Measurements from ENCODE around the gene FILIP1L. TPM values are rescaled to one million over a fixed set of nuclear protein-coding genes. Genes with fewer than 3 reads are reported as not detected.
A peak's percentile ranks its signal among the peaks of the same experiment; 100 is the strongest.

The FILIP1L gene
- total RNA-seq, 4 donors from 2014 or later: 4.4 to 17.7 (median 13.2) TPM

DNA sequence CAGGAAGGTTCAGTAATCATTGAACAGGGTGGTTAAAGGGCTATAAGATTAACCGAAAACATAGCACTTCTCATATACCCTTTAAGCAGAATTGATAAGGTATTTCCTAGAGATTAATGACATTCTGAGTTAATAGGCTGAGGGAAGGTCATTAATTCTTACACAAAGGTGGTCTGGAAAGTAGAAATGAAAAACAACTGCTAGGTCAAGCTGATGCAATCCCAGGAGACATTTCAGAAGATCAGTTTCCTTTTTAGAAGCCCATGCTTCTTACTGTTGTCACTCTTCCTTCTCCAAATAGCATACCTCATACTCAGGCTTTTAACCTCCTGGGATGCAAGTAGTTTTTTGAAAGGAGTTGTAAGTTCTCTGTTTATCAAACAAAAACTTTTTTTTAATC lies 8.8 kb downstream of the FILIP1L start:
- H3K27me3 ChIP-seq: no peaks in the 10 kb centered on the region
- DNase-seq: no peak
- no peak overlapping the region for H3K4me3 ChIP-seq (replicated peaks in 1 of 3)
- peak overlapping the region in 2 of 3 donors; percentile 86 to 87 for H3K27ac ChIP-seq
- H3K9me3 ChIP-seq: no peaks in the 10 kb centered on the region
- intact Hi-C loops (cut with DNase I): no loop called here
- WGBS, 2 donors: 95 to 100% methylated on average over 1 of the region's 1 CpG
- no peaks in the 10 kb centered on the region for H3K36me3 ChIP-seq
- TF ChIP-seq POLR2A (IDR thresholded peaks at IDR 0.05): no peak
- TF ChIP-seq, protein P1, sequence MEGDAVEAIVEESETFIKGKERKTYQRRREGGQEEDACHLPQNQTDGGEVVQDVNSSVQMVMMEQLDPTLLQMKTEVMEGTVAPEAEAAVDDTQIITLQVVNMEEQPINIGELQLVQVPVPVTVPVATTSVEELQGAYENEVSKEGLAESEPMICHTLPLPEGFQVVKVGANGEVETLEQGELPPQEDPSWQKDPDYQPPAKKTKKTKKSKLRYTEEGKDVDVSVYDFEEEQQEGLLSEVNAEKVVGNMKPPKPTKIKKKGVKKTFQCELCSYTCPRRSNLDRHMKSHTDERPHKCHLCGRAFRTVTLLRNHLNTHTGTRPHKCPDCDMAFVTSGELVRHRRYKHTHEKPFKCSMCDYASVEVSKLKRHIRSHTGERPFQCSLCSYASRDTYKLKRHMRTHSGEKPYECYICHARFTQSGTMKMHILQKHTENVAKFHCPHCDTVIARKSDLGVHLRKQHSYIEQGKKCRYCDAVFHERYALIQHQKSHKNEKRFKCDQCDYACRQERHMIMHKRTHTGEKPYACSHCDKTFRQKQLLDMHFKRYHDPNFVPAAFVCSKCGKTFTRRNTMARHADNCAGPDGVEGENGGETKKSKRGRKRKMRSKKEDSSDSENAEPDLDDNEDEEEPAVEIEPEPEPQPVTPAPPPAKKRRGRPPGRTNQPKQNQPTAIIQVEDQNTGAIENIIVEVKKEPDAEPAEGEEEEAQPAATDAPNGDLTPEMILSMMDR (IDR thresholded peaks at IDR 0.05): no peak
- peaks cover 47 to 53% of the 10 kb centered on the region in 2 donors for H3K4me1 ChIP-seq

DNA sequence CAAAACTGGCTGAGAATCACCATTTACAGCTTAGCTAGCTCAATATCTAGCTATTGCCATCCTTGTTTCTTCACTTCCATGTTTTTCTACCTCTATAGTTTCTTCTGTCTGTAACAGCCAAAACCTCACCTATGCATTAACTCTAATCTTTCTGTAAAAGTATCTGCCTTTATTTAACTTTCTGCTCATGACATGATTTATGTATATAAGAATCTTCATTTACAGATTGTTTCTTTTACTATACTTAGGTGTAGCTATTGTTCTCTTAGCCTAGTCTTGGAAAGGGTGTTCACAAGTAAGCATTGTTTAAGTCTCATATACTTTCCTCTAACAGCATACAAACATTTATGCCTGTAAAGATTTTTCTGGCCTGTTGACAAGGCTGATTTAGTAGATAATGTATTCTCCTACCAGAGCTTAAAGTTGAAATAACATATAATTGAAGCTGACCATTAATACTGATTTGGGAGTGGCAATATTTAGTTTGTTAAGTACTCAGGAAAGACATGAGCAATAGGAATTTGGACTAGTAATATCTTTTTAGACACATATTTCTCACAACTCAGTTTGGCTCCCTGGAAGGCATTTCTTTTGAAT lies 9.4 kb downstream of the FILIP1L start:
- intact Hi-C loops (cut with DNase I): no loop called here

DNA sequence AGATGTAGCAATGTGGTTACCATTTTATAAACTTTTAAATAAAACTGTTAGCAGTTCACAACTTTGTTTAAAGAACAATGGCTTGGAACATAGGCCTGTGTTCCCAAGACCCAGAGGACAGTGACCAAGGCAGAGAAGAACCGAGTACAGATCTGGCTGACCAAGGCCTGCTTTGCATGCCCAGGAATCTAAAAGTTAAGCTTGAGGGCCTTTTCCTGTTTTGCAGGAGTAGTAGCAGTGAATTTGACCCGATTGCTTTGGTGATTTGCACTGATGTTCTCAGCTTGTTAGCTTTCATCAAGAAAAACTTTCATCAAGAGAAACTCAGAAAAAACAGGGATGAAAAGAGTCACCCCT lies 9.9 kb downstream of the FILIP1L start:
- Histone ChIP-seq H3K27ac (peak overlapping the region; percentile 84 to 87 (median 86)), H3K36me3 (no peaks in the 10 kb centered on the region), H3K9me3 (no peaks in the 10 kb centered on the region), H3K4me3 (replicated peaks in 1 of 3) (no peak overlapping the region), H3K27me3 (no peaks in the 10 kb centered on the region), H3K4me1 (peaks cover 55 to 64% of the 10 kb centered on the region in 2 donors)
- WGBS, 2 donors: 63 to 88% methylated on average over 2 of the region's 2 CpGs
- intact Hi-C loops (cut with DNase I): no loop called here
- TF ChIP-seq, protein P1 (IDR thresholded peaks at IDR 0.05): no peak
- TF ChIP-seq POLR2A (IDR thresholded peaks at IDR 0.05): no peak
- DNase-seq: no peak

More for the DNA sequence above, 9.4 kb downstream of the FILIP1L start:
- no peak for DNase-seq
- Histone ChIP-seq H3K27me3 (no peaks in the 10 kb centered on the region), H3K4me1 (peaks cover 50 to 59% of the 10 kb centered on the region in 2 donors), H3K4me3 (replicated peaks in 1 of 3) (no peak overlapping the region), H3K36me3 (no peaks in the 10 kb centered on the region), H3K27ac (peak overlapping the region; percentile 84 to 87 (median 86)), H3K9me3 (no peaks in the 10 kb centered on the region)
- TF ChIP-seq, protein P1 (IDR thresholded peaks at IDR 0.05): no peak
- no peak for TF ChIP-seq POLR2A (IDR thresholded peaks at IDR 0.05)

DNA sequence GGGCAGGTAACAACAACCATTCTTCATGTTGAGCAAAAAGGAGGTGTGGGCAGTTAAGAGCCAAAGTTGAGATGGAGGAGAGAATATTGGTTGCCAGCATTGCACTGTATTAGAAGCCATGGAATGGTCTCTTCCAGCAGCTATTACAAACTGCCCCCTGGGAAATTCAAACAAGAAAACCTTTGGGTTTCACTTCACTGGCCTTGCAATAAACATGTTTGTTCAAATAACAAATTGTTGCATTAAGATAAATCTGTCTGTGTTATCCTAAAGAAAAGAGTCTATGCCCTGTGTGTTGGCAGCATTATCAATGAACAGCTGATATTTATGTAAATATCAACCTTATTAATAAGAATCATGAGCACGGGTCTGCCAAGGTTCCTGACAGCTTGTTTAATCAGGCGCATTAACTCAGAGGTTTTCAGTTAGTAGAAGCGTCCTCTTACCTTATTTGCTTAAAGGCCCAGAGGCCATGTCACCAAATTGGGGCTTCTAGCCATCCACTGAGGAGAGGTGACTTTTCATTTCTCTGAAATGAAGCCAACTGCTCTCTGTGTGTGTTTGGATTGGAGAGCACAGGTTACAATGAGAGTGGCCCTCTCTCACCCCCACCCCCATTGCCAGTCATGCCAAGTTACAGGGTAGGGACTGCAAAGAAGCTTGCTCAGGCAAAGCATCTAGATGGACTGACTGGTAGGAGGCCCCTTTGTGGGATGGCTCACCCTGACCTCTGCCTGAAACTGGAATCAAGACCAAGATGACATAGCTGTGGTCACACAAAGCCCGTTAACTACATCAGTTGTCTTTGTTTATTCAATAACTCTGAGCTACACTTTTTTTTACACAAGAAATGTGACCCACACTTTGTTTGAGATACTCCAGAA lies 10.5 kb downstream of the FILIP1L start:
- WGBS, 2 donors: 41 to 60% methylated on average over 4 of the region's 4 CpGs
- TF ChIP-seq, protein P1 (IDR thresholded peaks at IDR 0.05): no peak
- no peak for TF ChIP-seq POLR2A (IDR thresholded peaks at IDR 0.05)
- Histone ChIP-seq H3K36me3 (no peaks in the 10 kb centered on the region), H3K4me1 (peaks cover 61 to 70% of the 10 kb centered on the region in 2 donors), H3K4me3 (replicated peaks in 1 of 3) (no peak overlapping the region), H3K9me3 (no peaks in the 10 kb centered on the region), H3K27ac (peak overlapping the region; percentile 84 to 87 (median 86)), H3K27me3 (no peaks in the 10 kb centered on the region)
- peak; percentile 82 to 86 for DNase-seq
- intact Hi-C loops (cut with DNase I): no loop called here

DNA sequence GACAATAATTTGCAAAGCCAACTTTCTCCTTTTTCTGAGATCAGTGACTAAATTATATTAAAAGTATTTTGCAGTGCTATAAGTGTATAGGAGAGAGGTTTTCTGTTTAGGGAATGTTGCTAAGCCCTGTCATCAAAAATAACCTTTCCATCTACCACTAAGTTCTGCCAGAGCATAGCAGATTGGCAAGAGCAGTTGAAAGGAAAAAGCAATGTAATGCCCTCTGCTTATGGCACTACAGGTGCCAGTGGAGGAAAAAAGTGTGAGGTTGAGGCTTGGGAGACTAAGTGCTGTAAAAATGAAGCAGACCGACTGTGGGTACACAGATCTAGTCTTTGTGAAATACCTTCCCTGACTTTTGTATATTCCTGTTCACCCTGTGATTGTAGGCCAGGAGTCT lies 11.5 kb downstream of the FILIP1L start:
- TF ChIP-seq, protein P1 (IDR thresholded peaks at IDR 0.05): no peak
- TF ChIP-seq POLR2A (IDR thresholded peaks at IDR 0.05): no peak
- peak overlapping the region; percentile 84 to 87 (median 86) for H3K27ac ChIP-seq
- H3K9me3 ChIP-seq: no peaks in the 10 kb centered on the region
- no peaks in the 10 kb centered on the region for H3K36me3 ChIP-seq
- H3K4me3 ChIP-seq (replicated peaks in 1 of 3): no peak overlapping the region
- no peak for DNase-seq
- intact Hi-C loops (cut with DNase I): no loop called here
- peaks cover 72 to 76% of the 10 kb centered on the region in 2 donors for H3K4me1 ChIP-seq
- no peaks in the 10 kb centered on the region for H3K27me3 ChIP-seq
- 60 to 76% methylated on average over 1 of the region's 1 CpG for WGBS, 2 donors

All from thyroid gland (tissue), 4 donors.